Measurements from ENCODE around the gene MATCAP1.

The MATCAP1 gene

GRCh38 chr16:67165121-67166078 is 18.4 kb downstream of the MATCAP1 start:
- peaks cover 44% of the 10 kb centered on the region for H3K27me3 ChIP-seq (replicated peaks; ENCODE audit: control insufficient read depth, insufficient read depth, low read length, poor library complexity, severe bottlenecking)
- H3K27ac ChIP-seq (ENCODE audit: insufficient read depth, low read length, poor library complexity, severe bottlenecking): no peak overlapping the region
- H3K9me3 ChIP-seq (ENCODE audit: control insufficient read depth, low read length): no peaks in the 10 kb centered on the region
- DNase-seq: no peak
- H3K4me1 ChIP-seq (ENCODE audit: control insufficient read depth, insufficient read depth, low read length, poor library complexity, severe bottlenecking): peaks cover 62% of the 10 kb centered on the region
- no peaks in the 10 kb centered on the region for H3K36me3 ChIP-seq (ENCODE audit: control insufficient read depth, insufficient read depth, low read length)
- no peak overlapping the region for H3K4me3 ChIP-seq (ENCODE audit: insufficient read depth, low read depth, low read length, poor library complexity, severe bottlenecking)

- Histone ChIP-seq H3K4me3 (ENCODE audit: insufficient read depth, low read depth, low read length, poor library complexity, severe bottlenecking) (peak within 1 kb of the TSS; percentile 44), H3K27me3 (replicated peaks; ENCODE audit: control insufficient read depth, insufficient read depth, low read length, poor library complexity, severe bottlenecking) (peaks cover 41% of the 10 kb centered on the region), H3K4me1 (ENCODE audit: control insufficient read depth, insufficient read depth, low read length, poor library complexity, severe bottlenecking) (peaks cover 55% of the 10 kb centered on the region), H3K9me3 (ENCODE audit: control insufficient read depth, low read length) (no peaks in the 10 kb centered on the region), H3K36me3 (ENCODE audit: control insufficient read depth, insufficient read depth, low read length) (no peaks in the 10 kb centered on the region), H3K27ac (ENCODE audit: insufficient read depth, low read length, poor library complexity, severe bottlenecking) (no peak within 1 kb of the TSS)
- DNase-seq: no peak
Measured at GRCh38 chr16:67164599-67165061, 19.1 kb downstream of the MATCAP1 start, which contains the start of gene HSF4. TSS of gene HSF4 (plus strand) at chr16:67164745. CDS start at chr16:67164812, 67 bp downstream.

GRCh38 chr16:67163999-67164558 is 19.7 kb downstream of the MATCAP1 start:
- Histone ChIP-seq H3K9me3 (ENCODE audit: control insufficient read depth, low read length) (no peaks in the 10 kb centered on the region), H3K27me3 (replicated peaks; ENCODE audit: control insufficient read depth, insufficient read depth, low read length, poor library complexity, severe bottlenecking) (peaks cover 38% of the 10 kb centered on the region), H3K36me3 (ENCODE audit: control insufficient read depth, insufficient read depth, low read length) (no peaks in the 10 kb centered on the region), H3K4me3 (ENCODE audit: insufficient read depth, low read depth, low read length, poor library complexity, severe bottlenecking) (peak overlapping the region; percentile 44), H3K4me1 (ENCODE audit: control insufficient read depth, insufficient read depth, low read length, poor library complexity, severe bottlenecking) (peaks cover 52% of the 10 kb centered on the region), H3K27ac (ENCODE audit: insufficient read depth, low read length, poor library complexity, severe bottlenecking) (no peak overlapping the region)
- DNase-seq: no peak

- DNase-seq: no peak
- peaks cover 59% of the 10 kb centered on the region for H3K4me1 ChIP-seq (ENCODE audit: control insufficient read depth, insufficient read depth, low read length, poor library complexity, severe bottlenecking)
- H3K36me3 ChIP-seq (ENCODE audit: control insufficient read depth, insufficient read depth, low read length): no peaks in the 10 kb centered on the region
- no peaks in the 10 kb centered on the region for H3K9me3 ChIP-seq (ENCODE audit: control insufficient read depth, low read length)
- no peak overlapping the region for H3K27ac ChIP-seq (ENCODE audit: insufficient read depth, low read length, poor library complexity, severe bottlenecking)
- H3K4me3 ChIP-seq (ENCODE audit: insufficient read depth, low read depth, low read length, poor library complexity, severe bottlenecking): peak overlapping the region; percentile 44
- H3K27me3 ChIP-seq (replicated peaks; ENCODE audit: control insufficient read depth, insufficient read depth, low read length, poor library complexity, severe bottlenecking): peaks cover 38% of the 10 kb centered on the region
Measured at GRCh38 chr16:67163164-67163998, 20.4 kb downstream of the MATCAP1 start.

- H3K27ac ChIP-seq (ENCODE audit: insufficient read depth, low read length, poor library complexity, severe bottlenecking): no peak overlapping the region
- H3K4me1 ChIP-seq (ENCODE audit: control insufficient read depth, insufficient read depth, low read length, poor library complexity, severe bottlenecking): peaks cover 66% of the 10 kb centered on the region
- H3K27me3 ChIP-seq (replicated peaks; ENCODE audit: control insufficient read depth, insufficient read depth, low read length, poor library complexity, severe bottlenecking): peaks cover 38% of the 10 kb centered on the region
- no peaks in the 10 kb centered on the region for H3K9me3 ChIP-seq (ENCODE audit: control insufficient read depth, low read length)
- no peaks in the 10 kb centered on the region for H3K36me3 ChIP-seq (ENCODE audit: control insufficient read depth, insufficient read depth, low read length)
- peak overlapping the region; percentile 44 for H3K4me3 ChIP-seq (ENCODE audit: insufficient read depth, low read depth, low read length, poor library complexity, severe bottlenecking)
- DNase-seq: no peak
Measured at GRCh38 chr16:67162506-67163163, 21.1 kb downstream of the MATCAP1 start.

- DNase-seq: no peak
- Histone ChIP-seq H3K9me3 (ENCODE audit: control insufficient read depth, low read length) (no peaks in the 10 kb centered on the region), H3K27me3 (replicated peaks; ENCODE audit: control insufficient read depth, insufficient read depth, low read length, poor library complexity, severe bottlenecking) (peaks cover 30% of the 10 kb centered on the region), H3K4me3 (ENCODE audit: insufficient read depth, low read depth, low read length, poor library complexity, severe bottlenecking) (no peak overlapping the region), H3K36me3 (ENCODE audit: control insufficient read depth, insufficient read depth, low read length) (no peaks in the 10 kb centered on the region), H3K27ac (ENCODE audit: insufficient read depth, low read length, poor library complexity, severe bottlenecking) (no peak overlapping the region), H3K4me1 (ENCODE audit: control insufficient read depth, insufficient read depth, low read length, poor library complexity, severe bottlenecking) (peaks cover 76% of the 10 kb centered on the region)
Measured at GRCh38 chr16:67161595-67162058, 22.1 kb downstream of the MATCAP1 start.

GRCh38 chr16:67158637-67159600 is 24.8 kb downstream of the MATCAP1 start:
- peak overlapping the region; percentile 97 for H3K27ac ChIP-seq (ENCODE audit: insufficient read depth, low read length, poor library complexity, severe bottlenecking)
- peak; percentile 76 to 81 (median 77) for DNase-seq
- H3K27me3 ChIP-seq (replicated peaks; ENCODE audit: control insufficient read depth, insufficient read depth, low read length, poor library complexity, severe bottlenecking): peaks cover 5% of the 10 kb centered on the region
- peak overlapping the region; percentile 92 for H3K4me3 ChIP-seq (ENCODE audit: insufficient read depth, low read depth, low read length, poor library complexity, severe bottlenecking)
- H3K9me3 ChIP-seq (ENCODE audit: control insufficient read depth, low read length): no peaks in the 10 kb centered on the region
- peaks cover 74% of the 10 kb centered on the region for H3K4me1 ChIP-seq (ENCODE audit: control insufficient read depth, insufficient read depth, low read length, poor library complexity, severe bottlenecking)
- H3K36me3 ChIP-seq (ENCODE audit: control insufficient read depth, insufficient read depth, low read length): no peaks in the 10 kb centered on the region

- peak overlapping the region; percentile 92 for H3K4me3 ChIP-seq (ENCODE audit: insufficient read depth, low read depth, low read length, poor library complexity, severe bottlenecking)
- no peaks in the 10 kb centered on the region for H3K36me3 ChIP-seq (ENCODE audit: control insufficient read depth, insufficient read depth, low read length)
- peaks cover 70% of the 10 kb centered on the region for H3K4me1 ChIP-seq (ENCODE audit: control insufficient read depth, insufficient read depth, low read length, poor library complexity, severe bottlenecking)
- H3K27me3 ChIP-seq (replicated peaks; ENCODE audit: control insufficient read depth, insufficient read depth, low read length, poor library complexity, severe bottlenecking): no peaks in the 10 kb centered on the region
- no peaks in the 10 kb centered on the region for H3K9me3 ChIP-seq (ENCODE audit: control insufficient read depth, low read length)
- DNase-seq: no peak
- peak overlapping the region; percentile 97 for H3K27ac ChIP-seq (ENCODE audit: insufficient read depth, low read length, poor library complexity, severe bottlenecking)
Measured at GRCh38 chr16:67157892-67158635, 25.7 kb downstream of the MATCAP1 start.

All from effector memory CD4-positive, alpha-beta T cell (primary cell).